Esophagus muscularis mucosa (tissue), 4 donors: Measurements from ENCODE around the gene RHCG. TPM values are rescaled to one million over a fixed set of nuclear protein-coding genes. Genes with fewer than 3 reads are reported as not detected.

Source experiments
- DNase-seq: peaks from one replicate; pipeline ENCODE4 v3.0.0-alpha.2; 2017; ENCODE audit errors: extremely low spot score
- H3K27ac ChIP-seq, 4 donors: fragments of 200-600 bp; sonication (generic); replicated peaks in 1 of 4; 1 replicate in 3 of 4; 2 replicates in 1 of 4; pipeline ENCODE4 v1.5.1; 2016 to 2019; ENCODE audit warnings: mild to moderate bottlenecking in 1 of 4
- H3K27me3 ChIP-seq, 4 donors: fragments of 200-600 bp; sonication (generic); one replicate each; pipeline versions ENCODE4 v1.5.1 to v1.6.0; 2016 to 2019
- H3K36me3 ChIP-seq, 4 donors: fragments of 200-600 bp; sonication (generic); one replicate each; pipeline ENCODE4 v1.5.1; 2016 to 2019
- H3K4me1 ChIP-seq, 4 donors: fragments of 200-600 bp; sonication (generic); one replicate each; pipeline ENCODE4 v1.5.1; 2016 to 2019
- H3K4me3 ChIP-seq, 4 donors: fragments of 200-600 bp; sonication (generic); 1 replicate in 2 of 4; 2 replicates in 2 of 4; pipeline ENCODE4 v1.5.1; 2016 to 2019; ENCODE audit warnings: mild to moderate bottlenecking in 4 of 4, moderate library complexity in 1 of 4
- H3K9me3 ChIP-seq, 4 donors: fragments of 200-600 bp; sonication (generic); 1 replicate in 3 of 4; 2 replicates in 1 of 4; pipeline ENCODE4 v1.5.1; 2016 to 2019
- CTCF ChIP-seq, 3 experiments: fragments of 200-600 bp in 2 of 3; fragments of 450-650 bp in 1 of 3; sonication (generic) in 2 of 3; IDR thresholded peaks; one replicate each; pipeline ENCODE4 v1.5.1; 2017 to 2019; ENCODE audit warnings: antibody characterized with exemption in 3 of 3, mild to moderate bottlenecking in 2 of 3, moderate library complexity in 1 of 3
- EP300 ChIP-seq: sonication (generic); formaldehyde crosslinking; IDR thresholded peaks from one replicate; pipeline ENCODE4 v1.6.1; 2017; ENCODE audit warnings: antibody characterized with exemption
- POLR2A ChIP-seq: fragments of 450-650 bp; IDR thresholded peaks from one replicate; pipeline ENCODE4 v1.6.1; 2017; ENCODE audit warnings: antibody characterized with exemption, moderate library complexity, mild to moderate bottlenecking, low read depth
- POLR2AphosphoS5 ChIP-seq, 2 donors: sonication (generic); formaldehyde crosslinking; IDR thresholded peaks; one replicate each; pipeline ENCODE4 v1.6.1; 2017; ENCODE audit warnings: antibody characterized with exemption in 2 of 2
- WGBS: methylation state at CpG from one replicate; pipeline ENCODE4 v1.1.5; 2018; 5-methylcytosine and 5-hydroxymethylcytosine counted together
- intact Hi-C: fragments of 100-400 bp; cut with DNase I; formaldehyde crosslinking; loops from one replicate; pipeline ENCODE4 v1.15.1; 2023
- total RNA-seq, 4 donors: library from RNA; depleted of rRNA; stranded (reverse); fragments of >200 nt; gene quantifications; one replicate each; pipeline versions ENCODE4 v1.1.0 to v1.2.1, GENCODE V29; 2016

The RHCG gene
- total RNA-seq, 4 donors from 2014 or later = 1.2 TPM; not detected in 3

DNA sequence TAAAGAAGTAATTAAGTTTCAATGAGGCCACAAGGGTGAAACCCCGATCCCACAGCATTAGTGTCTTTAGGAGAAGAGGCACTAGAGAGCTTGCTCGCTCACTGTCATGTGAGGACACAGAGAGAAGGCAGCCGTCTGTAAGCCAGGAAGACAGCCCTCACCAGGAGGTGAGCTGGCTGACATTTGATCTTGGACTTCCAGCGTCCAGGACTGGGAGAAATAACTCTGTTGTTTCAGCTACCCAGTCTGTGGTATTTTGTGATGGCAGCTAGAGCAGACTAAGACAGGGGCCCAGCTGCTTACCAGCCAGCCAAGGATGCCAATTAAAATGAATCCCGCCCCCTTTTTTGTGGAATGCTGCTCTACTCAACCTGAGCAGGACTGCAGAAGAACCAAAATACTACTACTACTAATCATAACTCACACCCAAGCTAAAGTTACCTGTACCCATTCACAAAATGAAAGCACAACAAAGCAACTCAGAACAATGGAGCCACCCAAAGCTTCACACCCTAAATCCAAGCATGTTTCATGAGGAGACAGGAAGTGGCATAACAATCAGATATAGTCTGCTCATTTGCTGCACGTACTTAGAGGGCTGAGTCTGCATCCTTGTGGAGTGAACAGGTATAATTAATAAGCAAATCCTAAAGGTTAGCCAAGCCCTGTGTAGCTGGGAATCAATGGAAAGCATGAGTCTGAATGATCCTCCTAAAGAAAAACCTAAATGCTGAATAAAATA, 35.6 kb upstream of the RHCG start:
- H3K27me3 ChIP-seq = no peaks in the 10 kb centered on the region
- 63% methylated on average over 6 of the region's 6 CpGs for WGBS
- no peak for TF ChIP-seq CTCF (IDR thresholded peaks at IDR 0.05)
- TF ChIP-seq EP300 = no peak
- TF ChIP-seq POLR2AphosphoS5 (IDR thresholded peaks at IDR 0.05) = no peak
- H3K4me1 ChIP-seq = no peaks in the 10 kb centered on the region
- DNase-seq = peak; percentile 79
- intact Hi-C loops = no loop called here
- no peaks in the 10 kb centered on the region for H3K9me3 ChIP-seq
- no peak overlapping the region for H3K4me3 ChIP-seq
- no peaks in the 10 kb centered on the region for H3K36me3 ChIP-seq
- H3K27ac ChIP-seq = no peak overlapping the region

DNA sequence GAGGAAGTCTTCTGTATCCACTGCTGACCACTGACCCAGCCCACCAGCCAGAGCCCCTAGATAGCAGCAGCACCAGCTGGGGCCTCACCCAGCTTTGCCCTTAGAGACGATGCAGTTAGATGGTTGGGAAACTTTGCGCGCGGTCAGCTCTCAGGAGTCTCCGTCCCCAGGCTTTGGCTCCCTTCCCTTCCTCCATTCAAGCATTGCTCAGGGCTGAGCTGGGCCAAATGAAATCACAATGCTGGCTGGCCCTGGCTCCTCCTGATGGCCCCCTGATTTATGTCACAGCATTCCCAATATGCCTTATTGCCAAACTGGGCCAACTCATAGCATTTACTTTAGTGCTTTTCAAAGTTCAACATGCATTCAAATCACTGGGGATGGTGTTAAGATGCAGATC, 34.6 kb upstream of the RHCG start:
- no peak overlapping the region for H3K27ac ChIP-seq
- intact Hi-C loops = no loop called here
- no peak for DNase-seq
- no peaks in the 10 kb centered on the region for H3K4me1 ChIP-seq
- no peaks in the 10 kb centered on the region for H3K27me3 ChIP-seq
- TF ChIP-seq POLR2AphosphoS5 (IDR thresholded peaks at IDR 0.05) = no peak
- no peak for TF ChIP-seq CTCF (IDR thresholded peaks at IDR 0.05)
- no peak for TF ChIP-seq POLR2A
- TF ChIP-seq EP300 = no peak
- 70% methylated on average over 5 of the region's 5 CpGs for WGBS
- H3K4me3 ChIP-seq = no peak overlapping the region
- H3K9me3 ChIP-seq = no peaks in the 10 kb centered on the region
- no peaks in the 10 kb centered on the region for H3K36me3 ChIP-seq

DNA sequence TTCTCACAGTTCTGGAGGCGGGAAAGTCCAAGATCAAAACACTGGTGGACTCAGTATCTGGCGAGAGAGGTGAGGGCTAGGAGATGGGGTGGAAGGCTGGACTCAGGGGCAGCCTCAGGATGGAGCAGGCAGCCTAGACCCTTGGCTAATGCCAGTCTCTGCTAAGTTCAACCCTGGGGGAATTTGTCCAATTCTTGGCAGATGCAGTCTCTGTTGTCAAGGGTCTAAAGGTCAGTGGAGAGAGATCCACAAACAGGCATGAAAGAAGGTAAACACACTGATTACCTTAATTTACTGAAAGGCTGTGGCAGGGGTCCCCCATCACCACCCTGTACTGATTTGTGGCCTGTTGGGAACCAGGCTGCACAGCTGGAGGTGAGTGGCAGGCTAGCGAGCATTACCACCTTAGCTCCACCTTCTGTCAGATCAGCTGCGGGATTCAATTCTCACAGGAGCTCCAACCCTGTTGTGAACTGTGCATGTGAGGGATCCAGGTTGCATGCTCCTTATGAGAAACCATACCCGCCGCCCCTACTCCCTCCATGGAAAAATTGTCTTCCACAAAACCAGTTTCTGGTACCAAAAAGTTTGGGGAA, 32.5 kb upstream of the RHCG start:
- H3K36me3 ChIP-seq = no peaks in the 10 kb centered on the region
- DNase-seq = peak; percentile 62
- no peaks in the 10 kb centered on the region for H3K27me3 ChIP-seq
- no peak overlapping the region for H3K27ac ChIP-seq
- no peaks in the 10 kb centered on the region for H3K9me3 ChIP-seq
- TF ChIP-seq POLR2A (no peak), EP300 (no peak), CTCF (IDR thresholded peaks at IDR 0.05) (no peak), POLR2AphosphoS5 (IDR thresholded peaks at IDR 0.05) (no peak)
- intact Hi-C loops = no loop called here
- WGBS = 80% methylated on average over 6 of the region's 6 CpGs
- H3K4me3 ChIP-seq = no peak overlapping the region
- H3K4me1 ChIP-seq = no peaks in the 10 kb centered on the region

DNA sequence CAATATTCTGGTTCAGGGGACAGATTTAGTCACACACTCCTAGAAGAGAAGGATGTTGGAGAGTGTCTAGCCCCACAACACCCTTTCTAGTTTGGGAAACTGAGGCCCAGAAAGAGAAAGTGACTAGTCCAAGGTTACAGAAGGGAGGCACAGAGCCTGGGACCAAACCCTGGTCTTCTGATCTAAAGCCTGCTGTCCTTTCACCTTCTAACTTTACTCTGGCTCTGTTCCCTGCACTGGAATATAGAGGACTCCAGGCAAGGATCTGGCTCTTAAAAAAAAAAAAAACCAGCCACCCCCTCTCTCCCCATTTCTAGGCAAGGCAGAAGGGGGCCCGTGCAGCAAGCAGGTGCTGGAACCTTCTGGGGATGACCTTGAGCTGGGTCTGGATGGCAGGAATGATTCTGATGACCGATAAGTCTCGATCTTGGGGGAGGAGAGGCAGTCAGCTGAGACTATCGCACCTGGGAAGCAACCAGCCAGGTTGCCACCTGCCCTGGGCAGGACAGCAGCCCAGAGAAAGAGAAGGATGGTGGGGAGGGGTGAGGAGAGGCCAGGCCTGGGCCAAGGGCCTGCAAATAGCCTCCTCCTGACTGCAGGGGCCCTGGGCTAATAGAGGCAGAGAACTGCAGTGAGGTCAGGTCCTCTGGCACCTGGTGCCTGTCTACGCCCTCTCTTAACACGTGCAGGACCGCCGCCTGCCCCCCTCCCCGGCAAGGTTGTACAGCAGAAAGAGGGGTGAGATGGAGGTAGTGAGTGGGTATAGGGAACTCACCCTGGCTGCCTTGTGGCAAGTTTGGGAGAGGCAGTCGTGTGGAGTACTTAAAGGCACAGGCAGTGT, 30.4 kb upstream of the RHCG start:
- Histone ChIP-seq H3K9me3 (no peaks in the 10 kb centered on the region), H3K36me3 (no peaks in the 10 kb centered on the region), H3K4me3 (no peak overlapping the region), H3K4me1 (no peaks in the 10 kb centered on the region), H3K27ac (no peak overlapping the region), H3K27me3 (peaks cover 0 to 17% (median 0%) of the 10 kb centered on the region in 4 donors)
- intact Hi-C loops = no loop called here
- WGBS = 70% methylated on average over 10 of the region's 10 CpGs
- TF ChIP-seq POLR2AphosphoS5 (IDR thresholded peaks at IDR 0.05) (no peak), CTCF (IDR thresholded peaks at IDR 0.05) (no peak), EP300 (no peak), POLR2A (no peak)
- peak; percentile 89 for DNase-seq
